ENCODE measurements around the gene SLAMF7.
"Not testable (repeated sequence)": the region's sequence is repeated elsewhere in the genome, so short reads cannot be mapped to it uniquely, and the experiment has no call there.

The SLAMF7 gene

DNA sequence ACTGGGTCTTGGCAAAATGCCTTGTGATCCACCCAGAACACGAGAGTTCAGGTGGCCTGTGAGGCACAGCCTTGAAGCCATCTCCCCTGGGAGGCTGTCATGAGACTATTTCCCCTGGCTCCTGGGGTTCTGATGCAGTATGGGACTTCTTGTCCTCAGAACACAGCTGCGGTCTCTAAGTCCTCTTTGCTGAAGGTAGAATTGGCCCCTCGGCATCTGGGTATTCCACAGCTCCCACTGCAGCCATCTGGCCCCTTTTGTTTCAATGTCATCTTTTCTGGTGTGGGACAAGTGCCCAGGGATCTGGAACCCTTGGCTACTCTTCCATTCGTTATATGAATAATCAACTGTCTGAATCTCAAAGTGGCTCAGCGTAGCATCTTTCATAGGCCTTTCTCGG, 39.9 kb downstream of the SLAMF7 start:
- no peak for DNase-seq

GRCh38 chr1:160779626-160780397, 40.8 kb downstream of the SLAMF7 start:
- no peak for DNase-seq

- no peak for DNase-seq
Measured at GRCh38 chr1:160780398-160780755, 41.3 kb downstream of the SLAMF7 start.

DNA sequence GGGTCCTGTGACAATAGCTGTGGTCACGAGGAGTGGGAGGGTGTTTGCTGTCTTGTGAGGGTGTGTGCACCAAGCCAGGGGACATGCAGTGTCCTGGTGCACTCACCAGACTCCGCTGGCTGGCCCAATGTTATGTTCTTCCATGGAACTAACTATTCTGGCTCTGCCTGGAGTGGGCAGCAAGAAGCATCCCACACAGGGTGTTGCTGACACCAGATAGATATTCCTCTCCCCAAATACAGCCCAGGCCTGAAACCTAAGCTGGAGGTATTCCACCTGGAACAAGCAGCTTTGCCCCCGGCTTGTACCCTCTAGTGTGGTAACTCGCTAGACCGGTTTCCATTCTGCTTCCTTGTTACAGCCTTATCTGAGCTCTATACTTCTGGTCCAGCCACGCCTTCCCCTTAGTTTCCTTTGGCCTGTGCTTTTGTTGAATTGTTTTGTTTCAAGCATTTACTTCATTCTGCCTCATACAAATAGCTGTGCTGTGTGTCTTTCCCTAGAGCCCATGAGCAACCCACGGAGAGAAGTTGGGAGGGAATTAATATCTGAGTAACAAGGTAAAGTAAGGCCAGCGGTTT, 42.2 kb downstream of the SLAMF7 start:
- peak; percentile 22 for DNase-seq

- DNase-seq = no peak
Measured at GRCh38 chr1:160781914-160782689, 43.1 kb downstream of the SLAMF7 start.

DNA sequence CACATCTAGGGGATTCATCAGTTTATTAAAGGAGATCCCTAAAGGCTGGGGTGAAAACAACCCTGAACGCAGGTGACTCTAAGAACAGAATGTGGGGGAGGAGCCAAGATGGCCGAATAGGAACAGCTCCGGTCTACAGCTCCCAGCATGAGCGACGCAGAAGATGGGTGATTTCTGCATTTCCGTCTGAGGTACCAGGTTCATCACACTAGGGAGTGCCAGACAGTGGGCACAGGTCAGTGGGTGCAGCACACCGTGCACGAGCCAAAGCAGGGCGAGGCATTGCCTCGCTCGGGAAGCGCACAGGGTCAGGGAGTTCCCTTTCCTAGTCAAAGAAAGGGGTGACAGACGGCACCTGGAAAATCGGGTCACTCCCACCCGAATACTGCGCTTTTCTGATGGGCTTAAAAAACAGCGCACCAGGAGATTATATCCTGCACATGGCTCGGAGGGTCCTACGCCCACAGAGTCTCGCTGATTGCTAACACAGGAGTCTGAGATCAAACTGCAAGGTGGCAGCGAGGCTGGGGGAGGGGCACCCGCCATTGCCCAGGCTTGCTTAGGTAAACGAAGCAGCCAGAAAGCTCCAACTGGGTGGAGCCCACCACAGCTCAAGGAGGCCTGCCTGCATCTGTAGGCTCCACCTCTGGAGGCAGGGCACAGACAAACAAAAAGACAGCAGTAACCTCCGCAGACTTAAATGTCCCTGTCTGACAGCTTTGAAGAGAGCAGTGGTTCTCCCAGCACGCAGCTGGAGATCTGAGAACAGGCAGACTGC, 44.1 kb downstream of the SLAMF7 start:
- DNase-seq = not testable (repeated sequence)

GRCh38 chr1:160789051-160789701, 50.1 kb downstream of the SLAMF7 start:
- no peak for DNase-seq

- DNase-seq = no peak
Measured at GRCh38 chr1:160789702-160790611, 50.9 kb downstream of the SLAMF7 start.

DNA sequence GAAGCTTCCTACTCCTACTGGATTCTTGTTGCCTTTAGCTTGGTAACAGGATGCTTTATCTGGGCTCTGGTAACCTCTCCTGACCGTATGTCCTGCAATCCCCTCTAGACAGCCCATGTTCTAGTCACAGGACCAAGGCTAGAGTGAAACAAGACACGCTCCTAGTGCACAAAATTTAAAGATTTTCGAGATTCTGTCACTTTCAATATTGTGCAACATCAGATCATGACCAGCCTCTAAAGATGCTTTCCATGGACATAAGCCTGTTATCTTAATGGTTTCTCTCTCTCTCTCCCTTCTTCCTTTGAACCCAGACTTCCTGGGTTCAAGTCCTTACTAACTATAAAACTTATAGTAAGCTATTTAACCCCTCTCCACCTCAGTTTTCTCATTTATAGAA, 55.3 kb downstream of the SLAMF7 start:
- DNase-seq = no peak

GRCh38 chr1:160795951-160796383, 56.9 kb downstream of the SLAMF7 start, which contains the start of gene LY9:
Gene LY9 (plus strand): TSS chr1:160796174. CDS start chr1:160796188, 14 bp downstream.
- no peak for DNase-seq

- no peak for DNase-seq
Measured at GRCh38 chr1:160797271-160797709, 58.2 kb downstream of the SLAMF7 start.

GRCh38 chr1:160797861-160798273, 58.8 kb downstream of the SLAMF7 start:
- DNase-seq = no peak

GRCh38 chr1:160798439-160798838, 59.4 kb downstream of the SLAMF7 start:
- DNase-seq = no peak

- DNase-seq = no peak
Measured at GRCh38 chr1:160799641-160800040, 60.6 kb downstream of the SLAMF7 start.

GRCh38 chr1:160800142-160800541, 61.1 kb downstream of the SLAMF7 start:
- no peak for DNase-seq

GRCh38 chr1:160800645-160801408, 61.8 kb downstream of the SLAMF7 start:
- DNase-seq = no peak

- DNase-seq = no peak
Measured at GRCh38 chr1:160801836-160802580, 63.0 kb downstream of the SLAMF7 start.
